H1 (cell line): ENCODE results near the gene KLHL28. TPM values are rescaled to one million over a fixed set of nuclear protein-coding genes. Genes with fewer than 3 reads are reported as not detected.

Experiments
- CTCF ChIA-PET: fragments of 300-600 bp; sonication (Branson Sonifier 250); formaldehyde crosslinking; loops from one replicate; lab custom pipeline; 2021; ENCODE audit not compliant: partially characterized antibody; lab: Charles Lee
- POLR2A ChIA-PET: fragments of 300-600 bp; sonication (Branson Sonifier 250); formaldehyde crosslinking; loops from one replicate; lab custom pipeline; 2021; ENCODE audit warnings: inconsistent platforms; ENCODE audit not compliant: partially characterized antibody; lab: Charles Lee
- DNase-seq, 2 experiments: peaks; one replicate each; pipeline versions ENCODE4 v3.0.0 to v3.0.0-alpha.2; 2010 to 2022; ENCODE audit warnings: low spot score in 2 of 2, low read depth in 1 of 2, mixed read lengths in 1 of 2
- FAIRE-seq: peaks from 2 replicates; lab custom pipeline; 2011; peaks lifted over from hg19 to GRCh38; lab: Jason Lieb, UNC
- H2AFZ ChIP-seq: 2 replicates; pipeline ENCODE4 v1.8.1; 2012; ENCODE audit warnings: low read length, inconsistent platforms
- H2AK5ac ChIP-seq: 2 replicates; pipeline ENCODE4 v1.6.1; 2013; ENCODE audit warnings: low read depth, low read length
- H2BK120ac ChIP-seq: replicated peaks from 2 replicates; pipeline ENCODE3; 2013; ENCODE audit warnings: low read depth, low read length, inconsistent platforms
- H2BK12ac ChIP-seq: 2 replicates; pipeline ENCODE4 v1.6.1; 2013; ENCODE audit warnings: low read depth, low read length
- H2BK15ac ChIP-seq: 2 replicates; pipeline ENCODE4 v1.6.1; 2013; ENCODE audit warnings: low read length
- H2BK20ac ChIP-seq: 2 replicates; pipeline ENCODE4 v1.6.1; 2013; ENCODE audit warnings: low read length
- H2BK5ac ChIP-seq: 2 replicates; pipeline ENCODE4 v1.6.1; 2013; ENCODE audit warnings: low read depth, low read length
- H3K14ac ChIP-seq: 2 replicates; pipeline ENCODE4 v1.6.1; 2013; ENCODE audit warnings: inconsistent platforms; ENCODE audit not compliant: insufficient read length
- H3K18ac ChIP-seq: 2 replicates; pipeline ENCODE4 v1.6.1; 2013; ENCODE audit warnings: low read length; ENCODE audit errors: extremely low read depth
- H3K23ac ChIP-seq: 2 replicates; pipeline ENCODE4 v1.6.1; 2013; ENCODE audit warnings: inconsistent platforms; ENCODE audit not compliant: insufficient read length
- H3K23me2 ChIP-seq: 2 replicates; pipeline ENCODE4 v1.6.1; 2013; ENCODE audit warnings: low read depth, low read length
- H3K27ac ChIP-seq: 2 replicates; pipeline ENCODE4 v1.6.1; 2011; ENCODE audit warnings: low read depth, low read length, inconsistent platforms
- H3K27me3 ChIP-seq, 4 experiments: replicated peaks in 1 of 4; 1 replicate in 1 of 4; 2 replicates in 3 of 4; pipeline versions ENCODE4 v1.6.1 to v1.8.1; 2011 to 2013; ENCODE audit warnings: low read length in 3 of 4, mild to moderate bottlenecking in 3 of 4, inconsistent platforms in 2 of 4, mixed read lengths in 2 of 4, moderate library complexity in 1 of 4; ENCODE audit not compliant: control insufficient read depth in 3 of 4, insufficient read depth in 3 of 4; ENCODE audit errors: extremely low read depth in 1 of 4
- H3K36me3 ChIP-seq, 4 experiments: 2 replicates each; pipeline versions ENCODE4 v1.6.1 to v1.8.1; 2011 to 2013; ENCODE audit warnings: mild to moderate bottlenecking in 4 of 4, low read length in 3 of 4, moderate library complexity in 2 of 4, control low read depth in 1 of 4, inconsistent platforms in 1 of 4; ENCODE audit not compliant: insufficient read depth in 4 of 4, control insufficient read depth in 2 of 4
- H3K4ac ChIP-seq: replicated peaks from 2 replicates; pipeline ENCODE3; 2013; ENCODE audit warnings: low read length, low read depth, mixed read lengths, inconsistent platforms; ENCODE audit not compliant: insufficient read length
- H3K4me1 ChIP-seq, 4 experiments: replicated peaks in 1 of 4; 1 replicate in 1 of 4; 2 replicates in 3 of 4; pipeline versions ENCODE4 v1.6.1 to v1.8.1; 2011 to 2013; ENCODE audit warnings: low read length in 3 of 4, inconsistent platforms in 2 of 4, mixed read lengths in 1 of 4; ENCODE audit not compliant: insufficient read depth in 4 of 4, control insufficient read depth in 3 of 4
- H3K4me2 ChIP-seq, 2 experiments: 2 replicates each; pipeline versions ENCODE4 v1.6.1 to v1.8.1; 2011 to 2013; ENCODE audit warnings: low read depth in 2 of 2, low read length in 2 of 2, control low read depth in 1 of 2, inconsistent platforms in 1 of 2, mild to moderate bottlenecking in 1 of 2; ENCODE audit not compliant: insufficient read depth in 1 of 2
- H3K4me3 ChIP-seq, 4 experiments: fragments of 200-600, 300-600 bp in 1 of 4; sonication (generic), shearing (Covaris generic), sonication (Bioruptor Twin) in 1 of 4; 2 replicates each; pipeline versions ENCODE4 v1.5.1 to v1.8.1; 2011 to 2016; ENCODE audit warnings: low read length in 4 of 4, low read depth in 3 of 4, control low read depth in 2 of 4, inconsistent platforms in 2 of 4, mild to moderate bottlenecking in 2 of 4, mixed read lengths in 1 of 4, moderate library complexity in 1 of 4; ENCODE audit not compliant: insufficient read depth in 2 of 4; ENCODE audit errors: extremely low read depth in 1 of 4
- H3K56ac ChIP-seq: replicated peaks from 2 replicates; pipeline ENCODE3; 2013; ENCODE audit warnings: low read depth, mild to moderate bottlenecking, mixed read lengths, low read length, inconsistent platforms; ENCODE audit not compliant: insufficient read length
- H3K79me1 ChIP-seq: 2 replicates; pipeline ENCODE4 v1.6.1; 2013; ENCODE audit warnings: low read depth, low read length, control low read depth
- H3K79me2 ChIP-seq, 2 experiments: 2 replicates each; pipeline versions ENCODE4 v1.6.1 to v1.8.1; 2012 to 2013; ENCODE audit warnings: low read length in 2 of 2, mild to moderate bottlenecking in 2 of 2, inconsistent platforms in 1 of 2; ENCODE audit not compliant: insufficient read depth in 2 of 2, control insufficient read depth in 1 of 2
- H3K9ac ChIP-seq, 4 experiments: replicated peaks in 1 of 4; 1 replicate in 1 of 4; 2 replicates in 3 of 4; pipeline versions ENCODE4 v1.6.1 to v1.8.1; 2011 to 2013; ENCODE audit warnings: low read depth in 3 of 4, low read length in 3 of 4, control low read depth in 2 of 4, mild to moderate bottlenecking in 2 of 4, moderate library complexity in 2 of 4, inconsistent platforms in 1 of 4; ENCODE audit errors: extremely low read depth in 1 of 4
- H3K9me3 ChIP-seq, 2 experiments: 2 replicates each; pipeline versions ENCODE4 v1.6.1 to v1.8.1; 2012 to 2013; ENCODE audit warnings: mild to moderate bottlenecking in 2 of 2, moderate library complexity in 2 of 2, control low read depth in 1 of 2, inconsistent platforms in 1 of 2, low read depth in 1 of 2, low read length in 1 of 2, mixed read lengths in 1 of 2; ENCODE audit not compliant: insufficient read depth in 2 of 2
- H4K20me1 ChIP-seq, 2 experiments: replicated peaks in 1 of 2; 2 replicates each; pipeline versions ENCODE3 to v1.8.1; 2011 to 2013; ENCODE audit warnings: inconsistent platforms in 2 of 2, low read length in 2 of 2, mild to moderate bottlenecking in 1 of 2; ENCODE audit not compliant: insufficient read depth in 2 of 2, control insufficient read depth in 1 of 2
- H4K5ac ChIP-seq: 2 replicates; pipeline ENCODE4 v1.6.1; 2013; ENCODE audit warnings: low read length, low read depth, mixed read lengths, inconsistent platforms; ENCODE audit not compliant: insufficient read length
- H4K8ac ChIP-seq: 2 replicates; pipeline ENCODE4 v1.8.0; 2013; ENCODE audit warnings: mild to moderate bottlenecking, moderate library complexity, low read length, inconsistent platforms; ENCODE audit not compliant: insufficient read depth; ENCODE audit errors: extremely low read depth
- H4K91ac ChIP-seq: replicated peaks from 2 replicates; pipeline ENCODE3; 2013; ENCODE audit warnings: low read length, mixed read lengths, inconsistent platforms; ENCODE audit not compliant: insufficient read length
- CBX8 ChIP-seq: fragments of 300-800, 300-1000 bp; sonication (generic); IDR thresholded peaks from 2 replicates; pipeline ENCODE4 v1.7.1; 2016; ENCODE audit warnings: low read depth, low read length, borderline replicate concordance
- CHD2 ChIP-seq: IDR thresholded peaks from 2 replicates; pipeline ENCODE4 v1.6.1; 2012; ENCODE audit warnings: low read length, improper control_type of control experiment
- EGR1 ChIP-seq: IDR thresholded peaks from 2 replicates; pipeline ENCODE4 v1.6.1; 2011; ENCODE audit warnings: low read depth, low read length, borderline replicate concordance
- EZH2 ChIP-seq: fragments of 200-600 bp; sonication (generic); IDR thresholded peaks from 2 replicates; pipeline ENCODE4 v1.7.1; 2012; ENCODE audit warnings: low read depth, mild to moderate bottlenecking, moderate library complexity, low read length, inconsistent platforms; ENCODE audit not compliant: severe bottlenecking
- GABPA ChIP-seq: IDR thresholded peaks from 2 replicates; pipeline ENCODE4 v1.6.1; 2011; ENCODE audit warnings: mild to moderate bottlenecking, low read length, moderate library complexity, borderline replicate concordance; ENCODE audit not compliant: insufficient read depth
- SIX5 ChIP-seq: IDR thresholded peaks from 2 replicates; pipeline ENCODE4 v1.6.1; 2011; ENCODE audit warnings: mild to moderate bottlenecking, low read depth, low read length
- SUZ12 ChIP-seq: fragments of 200-600 bp; sonication (generic); IDR thresholded peaks from 2 replicates; pipeline ENCODE4 v1.6.1; 2012; ENCODE audit warnings: mild to moderate bottlenecking, inconsistent platforms, low read length, moderate library complexity, mixed read lengths
- TAF1 ChIP-seq: IDR thresholded peaks from 2 replicates; pipeline ENCODE4 v1.6.1; 2011; ENCODE audit warnings: mild to moderate bottlenecking, low read depth, low read length
- TAF7 ChIP-seq: optimal IDR thresholded peaks from 2 replicates; pipeline ENCODE3; 2011; ENCODE audit warnings: low read depth, mild to moderate bottlenecking, inconsistent platforms, low read length, moderate library complexity, borderline replicate concordance
- TEAD4 ChIP-seq: IDR thresholded peaks from 2 replicates; pipeline ENCODE4 v1.6.1; 2012; ENCODE audit warnings: low read depth, low read length, inconsistent platforms, mixed read lengths
- YY1 ChIP-seq: IDR thresholded peaks from 2 replicates; pipeline ENCODE4 v1.6.1; 2011; ENCODE audit warnings: low read depth, mild to moderate bottlenecking, low read length
- ZNF274 ChIP-seq: IDR thresholded peaks from 2 replicates; pipeline ENCODE4 v1.7.0; 2012; ENCODE audit warnings: low read length, borderline replicate concordance; ENCODE audit errors: extremely low read depth
- WGBS, 2 experiments: shearing (Covaris generic) in 1 of 2; methylation state at CpG; one replicate each; pipeline versions ENCODE4 v1.1.6 to v1.1.7; 2013 to 2015; ENCODE audit warnings: low lambda C conversion rate in 2 of 2, mixed read lengths in 2 of 2, inconsistent platforms in 1 of 2, low coverage in 1 of 2, missing lambda C conversion rate in 1 of 2; ENCODE audit not compliant: insufficient replicate concordance in 2 of 2, insufficient coverage in 1 of 2, insufficient read length in 1 of 2; ENCODE audit errors: extremely low coverage in 1 of 2, missing lambda C conversion rate in 1 of 2; 5-methylcytosine and 5-hydroxymethylcytosine counted together
- polyA plus RNA-seq, 7 experiments: library from polyadenylated mRNA; depleted of rRNA in 3 of 7; stranded (reverse) in 5 of 7; unstranded in 2 of 7; fragments of >200 nt in 5 of 7; fragments of 200-250 nt in 2 of 7; gene quantifications; 1 replicate in 5 of 7; 2 replicates in 1 of 7; 4 replicates in 1 of 7; pipeline versions ENCODE4 v1.2.1 to v1.2.3, GENCODE V29; 2011 to 2013; ENCODE audit warnings: missing spikeins in 2 of 7, mixed read lengths in 2 of 7
- total RNA-seq: library from RNA; stranded (reverse); fragmentation: NEBNext Ultra II Directional; extraction: Animal tissue kit (Norgen Biotek cat#: 25700); gene quantifications from 2 replicates; pipeline ENCODE4 v1.2.1, GENCODE V29; 2021
- TF ChIP-seq, protein P1 (sequence below): IDR thresholded peaks from 2 replicates; pipeline ENCODE4 v1.6.1; 2012; ENCODE audit warnings: inconsistent platforms
- TF ChIP-seq, protein P2 (sequence below): IDR thresholded peaks from 2 replicates; pipeline ENCODE4 v1.6.1; 2012; ENCODE audit warnings: inconsistent platforms

Gene KLHL28
- total and polyA plus RNA-seq, 2 of the 8 experiments (the other 6 are each of a cell fraction or from before 2014, with no cell fraction given): 3.3 to 10.5 TPM

DNA sequence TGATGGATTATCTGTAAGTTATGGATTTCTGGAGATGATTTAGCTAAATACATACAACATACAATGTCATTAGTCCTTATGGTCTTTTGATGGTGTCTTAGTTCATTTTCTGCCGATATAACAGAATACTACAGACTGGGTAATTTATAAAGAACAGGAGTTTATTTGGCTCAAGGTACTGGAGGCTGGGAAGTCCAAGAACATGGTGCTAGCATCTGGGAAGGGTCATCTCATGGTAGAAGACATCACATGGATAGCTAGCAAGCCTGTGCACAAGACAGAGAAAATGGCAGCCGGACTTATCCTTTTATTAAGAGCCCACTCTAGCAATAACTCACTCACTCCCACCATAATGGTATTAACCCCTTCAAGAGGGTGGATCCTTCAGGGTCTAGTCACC is 24.2 kb downstream of the KLHL28 start:
- no peak overlapping the region for H2BK15ac ChIP-seq
- no peak overlapping the region for H2AK5ac ChIP-seq
- ChIA-PET CTCF (no interaction called here), POLR2A (no interaction called here)
- H3K9ac ChIP-seq: no peak overlapping the region
- no peaks in the 10 kb centered on the region for H3K27me3 ChIP-seq
- no peaks in the 10 kb centered on the region for H3K79me1 ChIP-seq
- no peak overlapping the region for H4K8ac ChIP-seq
- no peaks in the 10 kb centered on the region for H3K9me3 ChIP-seq
- no peak overlapping the region for H3K4ac ChIP-seq
- no peak overlapping the region for H2AFZ ChIP-seq
- no peak for DNase-seq
- H3K23me2 ChIP-seq: no peaks in the 10 kb centered on the region; the same call in 1 of the 2 replicates
- no peak for FAIRE-seq
- no peak overlapping the region for H3K4me2 ChIP-seq
- no peak overlapping the region for H2BK12ac ChIP-seq
- no peaks in the 10 kb centered on the region for H4K20me1 ChIP-seq
- no peak overlapping the region for H4K5ac ChIP-seq
- no peak overlapping the region for H3K18ac ChIP-seq
- H3K36me3 ChIP-seq: peaks cover 0 to 3% (median 0%) of the 10 kb centered on the region in 4 experiments; a peak in 2 of 8 replicates
- no peak overlapping the region for H3K23ac ChIP-seq
- H3K4me3 ChIP-seq: no peak overlapping the region
- 92% methylated on average over 2 of the region's 2 CpGs; no CpG with 5 or more reads in 1 of the 2 experiments for WGBS, 2 experiments
- no peaks in the 10 kb centered on the region; a peak in 1 of 4 replicates for H3K79me2 ChIP-seq
- no peak overlapping the region for H3K27ac ChIP-seq
- H3K56ac ChIP-seq: no peak overlapping the region
- H2BK120ac ChIP-seq: no peak overlapping the region
- no peak overlapping the region for H3K14ac ChIP-seq
- no peak overlapping the region for H2BK20ac ChIP-seq
- no peak overlapping the region for H2BK5ac ChIP-seq
- H3K4me1 ChIP-seq: no peaks in the 10 kb centered on the region
- H4K91ac ChIP-seq: no peak overlapping the region
- TF ChIP-seq SIX5: no peak
- no peak for TF ChIP-seq GABPA
- no peak for TF ChIP-seq TAF1
- TF ChIP-seq, protein P1, sequence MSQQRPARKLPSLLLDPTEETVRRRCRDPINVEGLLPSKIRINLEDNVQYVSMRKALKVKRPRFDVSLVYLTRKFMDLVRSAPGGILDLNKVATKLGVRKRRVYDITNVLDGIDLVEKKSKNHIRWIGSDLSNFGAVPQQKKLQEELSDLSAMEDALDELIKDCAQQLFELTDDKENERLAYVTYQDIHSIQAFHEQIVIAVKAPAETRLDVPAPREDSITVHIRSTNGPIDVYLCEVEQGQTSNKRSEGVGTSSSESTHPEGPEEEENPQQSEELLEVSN: no peak
- no peak for TF ChIP-seq SUZ12
- TF ChIP-seq, protein P2, sequence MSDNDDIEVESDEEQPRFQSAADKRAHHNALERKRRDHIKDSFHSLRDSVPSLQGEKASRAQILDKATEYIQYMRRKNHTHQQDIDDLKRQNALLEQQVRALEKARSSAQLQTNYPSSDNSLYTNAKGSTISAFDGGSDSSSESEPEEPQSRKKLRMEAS: no peak
- no peak for TF ChIP-seq TAF7
- TF ChIP-seq ZNF274: no peak
- no peak for TF ChIP-seq EGR1
- TF ChIP-seq TEAD4: no peak
- no peak for TF ChIP-seq EZH2
- TF ChIP-seq YY1: no peak
- no peak for TF ChIP-seq CHD2
- no peak for TF ChIP-seq CBX8
